Measurements from ENCODE around the gene RBPJL. TPM values are rescaled to one million over a fixed set of nuclear protein-coding genes. Genes with fewer than 3 reads are reported as not detected.

The RBPJL gene
- total RNA-seq, 1 experiment from 2014 or later: not detected

DNA sequence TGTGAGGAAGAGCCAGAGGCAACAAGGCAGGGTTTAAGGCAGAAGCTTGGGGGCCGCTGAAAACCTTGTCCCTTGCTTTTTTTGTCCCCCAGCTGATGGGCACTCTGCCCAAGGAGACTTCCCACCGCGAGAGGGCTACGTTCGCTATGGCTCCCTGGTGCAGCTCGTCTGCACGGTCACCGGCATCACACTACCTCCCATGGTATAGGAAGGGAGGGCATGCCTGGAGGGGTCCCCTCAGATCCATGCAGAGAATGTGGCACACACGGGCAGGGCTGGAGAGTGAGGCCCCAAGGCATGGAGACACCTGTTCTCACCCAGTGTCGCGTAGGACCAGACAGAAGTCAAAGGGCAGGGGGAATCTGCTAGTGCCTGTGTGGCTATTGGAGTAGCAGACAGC is 7.3 kb downstream of the RBPJL start:
- Histone ChIP-seq H3F3A (ENCODE audit: low read length, unreplicated experiment) (no peaks in the 10 kb centered on the region), H3K9me3 (ENCODE audit: low read length) (no peaks in the 10 kb centered on the region), H3K9me2 (replicated peaks; ENCODE audit: low read length) (no peaks in the 10 kb centered on the region), H3K9ac (ENCODE audit: low read length) (no peak overlapping the region), H3K4me3 (ENCODE audit: low read length) (no peak overlapping the region), H3K27ac (ENCODE audit: low read length) (no peak overlapping the region), H3K36me3 (ENCODE audit: low read depth, low read length) (no peaks in the 10 kb centered on the region), H3K79me2 (ENCODE audit: low read length) (no peaks in the 10 kb centered on the region), H3K4me2 (ENCODE audit: low read length) (no peak overlapping the region), H2AFZ (ENCODE audit: low read length) (no peak overlapping the region), H3K27me3 (ENCODE audit: low read length) (no peaks in the 10 kb centered on the region), H4K20me1 (ENCODE audit: low read length) (no peaks in the 10 kb centered on the region), H3K4me1 (ENCODE audit: insufficient read depth, low read length) (no peaks in the 10 kb centered on the region)
- ChIA-PET POLR2A (ENCODE audit: unreplicated experiment) (no interaction called here), CTCF (interaction anchor here (0.6 to 1.0 kb wide), 2 partner anchors 9 to 49 kb away, joined by 3 to 4 read pairs; partner anchors contain the start of gene SYS1)
- no peak for ATAC-seq
- DNase-seq: no peak
- no peak for TF ChIP-seq EZH2 (IDR thresholded peaks at IDR 0.05; ENCODE audit: low read length, unreplicated experiment)
- no peak for TF ChIP-seq EZH2phosphoT487 (IDR thresholded peaks at IDR 0.05; ENCODE audit: borderline replicate concordance, low read length)
- TF ChIP-seq, protein P1, sequence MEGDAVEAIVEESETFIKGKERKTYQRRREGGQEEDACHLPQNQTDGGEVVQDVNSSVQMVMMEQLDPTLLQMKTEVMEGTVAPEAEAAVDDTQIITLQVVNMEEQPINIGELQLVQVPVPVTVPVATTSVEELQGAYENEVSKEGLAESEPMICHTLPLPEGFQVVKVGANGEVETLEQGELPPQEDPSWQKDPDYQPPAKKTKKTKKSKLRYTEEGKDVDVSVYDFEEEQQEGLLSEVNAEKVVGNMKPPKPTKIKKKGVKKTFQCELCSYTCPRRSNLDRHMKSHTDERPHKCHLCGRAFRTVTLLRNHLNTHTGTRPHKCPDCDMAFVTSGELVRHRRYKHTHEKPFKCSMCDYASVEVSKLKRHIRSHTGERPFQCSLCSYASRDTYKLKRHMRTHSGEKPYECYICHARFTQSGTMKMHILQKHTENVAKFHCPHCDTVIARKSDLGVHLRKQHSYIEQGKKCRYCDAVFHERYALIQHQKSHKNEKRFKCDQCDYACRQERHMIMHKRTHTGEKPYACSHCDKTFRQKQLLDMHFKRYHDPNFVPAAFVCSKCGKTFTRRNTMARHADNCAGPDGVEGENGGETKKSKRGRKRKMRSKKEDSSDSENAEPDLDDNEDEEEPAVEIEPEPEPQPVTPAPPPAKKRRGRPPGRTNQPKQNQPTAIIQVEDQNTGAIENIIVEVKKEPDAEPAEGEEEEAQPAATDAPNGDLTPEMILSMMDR (conservative IDR thresholded peaks at IDR 0.05; ENCODE audit: low read depth, low read length): no peak
- BruUV-seq (replicated peaks): no TSS peak
- intact Hi-C loops (cut with micrococcal nuclease): no loop called here

DNA sequence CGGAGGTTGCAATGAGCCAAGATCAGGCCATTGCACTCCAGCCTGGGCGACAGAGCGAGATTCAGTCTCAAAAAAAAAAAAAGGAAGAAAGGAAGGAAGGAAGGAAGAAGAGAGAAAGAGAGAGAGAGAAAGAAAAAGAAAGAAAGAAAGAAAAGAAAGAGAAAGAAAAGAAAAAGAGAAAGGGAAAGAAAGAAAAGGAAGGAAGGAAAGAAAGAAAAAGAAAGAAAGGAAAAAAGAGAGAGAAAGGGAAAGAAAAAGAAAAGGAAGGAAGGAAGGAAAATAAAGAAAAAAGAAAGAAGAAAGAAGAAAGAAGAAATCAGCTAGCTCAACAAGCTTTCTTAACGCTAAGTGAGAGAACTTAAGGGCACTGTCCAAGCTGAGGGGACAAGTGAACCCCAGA is 9.0 kb downstream of the RBPJL start:
- no peaks in the 10 kb centered on the region for H3K79me2 ChIP-seq (ENCODE audit: low read length)
- H3K4me2 ChIP-seq (ENCODE audit: low read length): no peak overlapping the region
- no peaks in the 10 kb centered on the region for H3F3A ChIP-seq (ENCODE audit: low read length, unreplicated experiment)
- H3K36me3 ChIP-seq (ENCODE audit: low read depth, low read length): no peaks in the 10 kb centered on the region
- intact Hi-C loops (cut with micrococcal nuclease): loop anchor here (5.0 kb wide), 1 partner anchor 142 kb away; no protein-coding TSS in a partner anchor
- H3K4me3 ChIP-seq (ENCODE audit: low read length): no peak overlapping the region
- ATAC-seq (no peak), DNase-seq (no peak)
- H3K27ac ChIP-seq (ENCODE audit: low read length): no peak overlapping the region
- TF ChIP-seq, protein P1 (conservative IDR thresholded peaks at IDR 0.05; ENCODE audit: low read depth, low read length): no peak
- no peak for TF ChIP-seq EZH2phosphoT487 (IDR thresholded peaks at IDR 0.05; ENCODE audit: borderline replicate concordance, low read length)
- no peak for TF ChIP-seq EZH2 (IDR thresholded peaks at IDR 0.05; ENCODE audit: low read length, unreplicated experiment)
- no peaks in the 10 kb centered on the region for H3K9me2 ChIP-seq (replicated peaks; ENCODE audit: low read length)
- ChIA-PET CTCF (no interaction called here), POLR2A (ENCODE audit: unreplicated experiment) (interaction anchor here (0.7 kb wide), 1 partner anchor 9 kb away, joined by 6 read pairs; no protein-coding TSS in a partner anchor)
- no peaks in the 10 kb centered on the region for H3K27me3 ChIP-seq (ENCODE audit: low read length)
- no peak overlapping the region for H3K9ac ChIP-seq (ENCODE audit: low read length)
- H2AFZ ChIP-seq (ENCODE audit: low read length): no peak overlapping the region
- no TSS peak for BruUV-seq (replicated peaks)
- no peaks in the 10 kb centered on the region for H3K4me1 ChIP-seq (ENCODE audit: insufficient read depth, low read length)
- H3K9me3 ChIP-seq (ENCODE audit: low read length): no peaks in the 10 kb centered on the region
- H4K20me1 ChIP-seq (ENCODE audit: low read length): no peaks in the 10 kb centered on the region
